Measurements from ENCODE around the gene ASIC2. TPM values are rescaled to one million over a fixed set of nuclear protein-coding genes. Genes with fewer than 3 reads are reported as not detected.

Gene ASIC2
- polyA plus RNA-seq, 1 donor = 0.32 TPM

GRCh38 chr17:33163533-33164168 lies 129.4 kb downstream of the ASIC2 start:
- no peak for DNase-seq (ENCODE audit: low read depth)

GRCh38 chr17:33154869-33155455 lies 138.1 kb downstream of the ASIC2 start:
- DNase-seq (ENCODE audit: low read depth) = no peak

GRCh38 chr17:33152783-33153182 lies 140.3 kb downstream of the ASIC2 start:
- DNase-seq (ENCODE audit: low read depth) = no peak

GRCh38 chr17:33151565-33151964 lies 141.5 kb downstream of the ASIC2 start:
- no peak for DNase-seq (ENCODE audit: low read depth)

GRCh38 chr17:33145941-33146340 lies 147.2 kb downstream of the ASIC2 start:
- no peak for DNase-seq (ENCODE audit: low read depth)

- no peak for DNase-seq (ENCODE audit: low read depth)
Measured at GRCh38 chr17:33144837-33145236, 148.3 kb downstream of the ASIC2 start.

- no peak for DNase-seq (ENCODE audit: low read depth)
Measured at GRCh38 chr17:33142705-33143299, 150.3 kb downstream of the ASIC2 start.

- no peak for DNase-seq (ENCODE audit: low read depth)
Measured at GRCh38 chr17:33140413-33141099, 152.5 kb downstream of the ASIC2 start.

- no peak for DNase-seq (ENCODE audit: low read depth)
Measured at GRCh38 chr17:33138627-33139026, 154.5 kb downstream of the ASIC2 start.

- no peak for DNase-seq (ENCODE audit: low read depth)
Measured at GRCh38 chr17:33137426-33137825, 155.7 kb downstream of the ASIC2 start.

- no peak for DNase-seq (ENCODE audit: low read depth)
Measured at GRCh38 chr17:33135691-33136090, 157.4 kb downstream of the ASIC2 start.

GRCh38 chr17:33131620-33132019 lies 161.5 kb downstream of the ASIC2 start:
- DNase-seq (ENCODE audit: low read depth) = no peak

- DNase-seq (ENCODE audit: low read depth) = no peak
Measured at GRCh38 chr17:33127706-33128105, 165.4 kb downstream of the ASIC2 start.

GRCh38 chr17:33126086-33126485 lies 167.0 kb downstream of the ASIC2 start:
- no peak for DNase-seq (ENCODE audit: low read depth)

GRCh38 chr17:33125552-33125950 lies 167.5 kb downstream of the ASIC2 start:
- no peak for DNase-seq (ENCODE audit: low read depth)

GRCh38 chr17:33124871-33125551 lies 168.1 kb downstream of the ASIC2 start:
- no peak for DNase-seq (ENCODE audit: low read depth)

- no peak for DNase-seq (ENCODE audit: low read depth)
Measured at GRCh38 chr17:33124185-33124584, 168.9 kb downstream of the ASIC2 start.

- DNase-seq (ENCODE audit: low read depth) = no peak
Measured at GRCh38 chr17:33121756-33122155, 171.3 kb downstream of the ASIC2 start.

GRCh38 chr17:33121272-33121671 lies 171.8 kb downstream of the ASIC2 start:
- DNase-seq (ENCODE audit: low read depth) = no peak

- DNase-seq (ENCODE audit: low read depth) = peak; percentile 28
Measured at GRCh38 chr17:33120103-33120502, 173.0 kb downstream of the ASIC2 start.

- no peak for DNase-seq (ENCODE audit: low read depth)
Measured at GRCh38 chr17:33118391-33119075, 174.6 kb downstream of the ASIC2 start.
